Stimulated activated CD4-positive, alpha-beta T cell treated with anti-CD3 and anti-CD28 coated beads, TNF-alpha, amount 100 ng/mL, for 48 hours (primary cell): ENCODE results near the gene EDDM3A.

Source experiments
- DNase-seq, 3 donors: peaks; one replicate each; pipeline ENCODE4 v3.0.0-alpha.2; 2020; ENCODE audit warnings: low read depth in 3 of 3

Gene EDDM3A

GRCh38 chr14:20789230-20789813, 43.6 kb downstream of the EDDM3A start:
- DNase-seq, result no peak

- no peak for DNase-seq
Measured at GRCh38 chr14:20790464-20791116, 44.9 kb downstream of the EDDM3A start.

GRCh38 chr14:20791187-20791586, 45.5 kb downstream of the EDDM3A start:
- DNase-seq, result no peak

- no peak for DNase-seq
Measured at GRCh38 chr14:20791597-20791996, 45.9 kb downstream of the EDDM3A start.

GRCh38 chr14:20792556-20792955, 46.9 kb downstream of the EDDM3A start:
- DNase-seq, result no peak

- no peak for DNase-seq
Measured at GRCh38 chr14:20794644-20795369, 49.1 kb downstream of the EDDM3A start.

- no peak for DNase-seq
Measured at GRCh38 chr14:20797164-20797563, 51.5 kb downstream of the EDDM3A start.
